ENCODE results near the gene KRT6C. TPM values are rescaled to one million over a fixed set of nuclear protein-coding genes. Genes with fewer than 3 reads are reported as not detected.
A peak's percentile ranks its signal among the peaks of the same experiment; 100 is the strongest.

Gene KRT6C
- total and polyA plus RNA-seq, 8 donors, result not detected

GRCh38 chr12:52446367-52447045 lies 27.1 kb downstream of the KRT6C start:
- ATAC-seq, result no peak
- no peaks in the 10 kb centered on the region for H3K4me1 ChIP-seq
- peaks cover 0 to 22% of the 10 kb centered on the region in 2 donors for H3K27me3 ChIP-seq
- no peaks in the 10 kb centered on the region for H3K9me3 ChIP-seq
- no peak for DNase-seq
- no peak for TF ChIP-seq CTCF (IDR thresholded peaks at IDR 0.05)
- no peak overlapping the region for H3K4me3 ChIP-seq
- H3K36me3 ChIP-seq, result no peaks in the 10 kb centered on the region
- intact Hi-C loops (cut with DNase I), result no loop called here
- no peak overlapping the region for H3K27ac ChIP-seq

- DNase-seq, result no peak
- Histone ChIP-seq H3K9me3 (no peaks in the 10 kb centered on the region), H3K27ac (no peak overlapping the region), H3K27me3 (peaks cover 0 to 28% of the 10 kb centered on the region in 2 donors), H3K4me1 (no peaks in the 10 kb centered on the region), H3K4me3 (no peak overlapping the region), H3K36me3 (no peaks in the 10 kb centered on the region)
- no peak for TF ChIP-seq CTCF (IDR thresholded peaks at IDR 0.05)
- ATAC-seq, result no peak
- intact Hi-C loops (cut with DNase I), result no loop called here
These were observed 27.7 kb downstream of the KRT6C start for GRCh38 chr12:52445876-52446275.

- ATAC-seq (no peak), DNase-seq (no peak)
- H3K9me3 ChIP-seq, result no peaks in the 10 kb centered on the region
- H3K4me1 ChIP-seq, result no peaks in the 10 kb centered on the region
- intact Hi-C loops (cut with DNase I), result no loop called here
- no peaks in the 10 kb centered on the region for H3K36me3 ChIP-seq
- H3K4me3 ChIP-seq, result no peak overlapping the region
- H3K27ac ChIP-seq, result no peak overlapping the region
- TF ChIP-seq CTCF (IDR thresholded peaks at IDR 0.05), result no peak
- peaks cover 0 to 30% of the 10 kb centered on the region in 2 donors for H3K27me3 ChIP-seq
These were observed 28.7 kb downstream of the KRT6C start for GRCh38 chr12:52444647-52445595.

- ATAC-seq, result no peak
- Histone ChIP-seq H3K9me3 (no peaks in the 10 kb centered on the region), H3K4me1 (no peaks in the 10 kb centered on the region), H3K27me3 (peaks cover 0 to 39% of the 10 kb centered on the region in 2 donors), H3K36me3 (no peaks in the 10 kb centered on the region), H3K4me3 (no peak overlapping the region), H3K27ac (no peak overlapping the region)
- DNase-seq, result no peak
- no peak for TF ChIP-seq CTCF (IDR thresholded peaks at IDR 0.05)
- intact Hi-C loops (cut with DNase I), result no loop called here
These were observed 29.6 kb downstream of the KRT6C start for GRCh38 chr12:52443966-52444365.

GRCh38 chr12:52442600-52443061 lies 31.0 kb downstream of the KRT6C start:
- no peak for TF ChIP-seq CTCF (IDR thresholded peaks at IDR 0.05)
- Histone ChIP-seq H3K4me3 (no peak overlapping the region), H3K36me3 (no peaks in the 10 kb centered on the region), H3K9me3 (no peaks in the 10 kb centered on the region), H3K27me3 (peaks cover 0 to 39% of the 10 kb centered on the region in 2 donors), H3K27ac (no peak overlapping the region), H3K4me1 (no peaks in the 10 kb centered on the region)
- ATAC-seq, result peak; percentile 16
- DNase-seq, result no peak
- intact Hi-C loops (cut with DNase I), result no loop called here

Measured in left lung (tissue), 10 donors.